Rectal smooth muscle tissue (tissue), 1 donor: Measurements from ENCODE around the gene PLCD3.

Experiments used
- H3K27ac ChIP-seq: one replicate; pipeline ENCODE4 v1.7.0; 2013; ENCODE audit warnings: low read depth, low read length, inconsistent platforms
- H3K27me3 ChIP-seq: one replicate; pipeline ENCODE4 v1.7.0; 2013; ENCODE audit warnings: low read length; ENCODE audit not compliant: control insufficient read depth, insufficient read depth
- H3K36me3 ChIP-seq: one replicate; pipeline ENCODE4 v1.7.0; 2013; ENCODE audit warnings: low read length; ENCODE audit not compliant: control insufficient read depth, insufficient read depth
- H3K4me1 ChIP-seq: one replicate; pipeline ENCODE4 v1.7.0; 2013; ENCODE audit warnings: low read length; ENCODE audit not compliant: control insufficient read depth, insufficient read depth
- H3K4me3 ChIP-seq: one replicate; pipeline ENCODE4 v1.7.0; 2013; ENCODE audit warnings: low read length
- H3K9ac ChIP-seq: one replicate; pipeline ENCODE4 v1.7.0; 2013; ENCODE audit warnings: low read length

The PLCD3 gene

GRCh38 chr17:45107293-45108010 is 24.9 kb downstream of the PLCD3 start:
- Histone ChIP-seq H3K9ac (no peak overlapping the region), H3K4me3 (no peak overlapping the region), H3K4me1 (peaks cover 13% of the 10 kb centered on the region), H3K36me3 (peaks cover 28% of the 10 kb centered on the region), H3K27me3 (no peaks in the 10 kb centered on the region), H3K27ac (no peak overlapping the region)

GRCh38 chr17:45106582-45106981 is 25.7 kb downstream of the PLCD3 start:
- no peak overlapping the region for H3K27ac ChIP-seq

GRCh38 chr17:45106096-45106495 is 26.2 kb downstream of the PLCD3 start:
- Histone ChIP-seq H3K36me3 (peaks cover 28% of the 10 kb centered on the region), H3K9ac (no peak overlapping the region), H3K27me3 (no peaks in the 10 kb centered on the region), H3K27ac (no peak overlapping the region), H3K4me1 (peaks cover 8% of the 10 kb centered on the region), H3K4me3 (no peak overlapping the region)

More at GRCh38 chr17:45106582-45106981, 25.7 kb downstream of the PLCD3 start:
- peaks cover 13% of the 10 kb centered on the region for H3K4me1 ChIP-seq
- H3K36me3 ChIP-seq: peaks cover 28% of the 10 kb centered on the region
- H3K27me3 ChIP-seq: no peaks in the 10 kb centered on the region
- H3K9ac ChIP-seq: no peak overlapping the region
- H3K4me3 ChIP-seq: no peak overlapping the region

DNA sequence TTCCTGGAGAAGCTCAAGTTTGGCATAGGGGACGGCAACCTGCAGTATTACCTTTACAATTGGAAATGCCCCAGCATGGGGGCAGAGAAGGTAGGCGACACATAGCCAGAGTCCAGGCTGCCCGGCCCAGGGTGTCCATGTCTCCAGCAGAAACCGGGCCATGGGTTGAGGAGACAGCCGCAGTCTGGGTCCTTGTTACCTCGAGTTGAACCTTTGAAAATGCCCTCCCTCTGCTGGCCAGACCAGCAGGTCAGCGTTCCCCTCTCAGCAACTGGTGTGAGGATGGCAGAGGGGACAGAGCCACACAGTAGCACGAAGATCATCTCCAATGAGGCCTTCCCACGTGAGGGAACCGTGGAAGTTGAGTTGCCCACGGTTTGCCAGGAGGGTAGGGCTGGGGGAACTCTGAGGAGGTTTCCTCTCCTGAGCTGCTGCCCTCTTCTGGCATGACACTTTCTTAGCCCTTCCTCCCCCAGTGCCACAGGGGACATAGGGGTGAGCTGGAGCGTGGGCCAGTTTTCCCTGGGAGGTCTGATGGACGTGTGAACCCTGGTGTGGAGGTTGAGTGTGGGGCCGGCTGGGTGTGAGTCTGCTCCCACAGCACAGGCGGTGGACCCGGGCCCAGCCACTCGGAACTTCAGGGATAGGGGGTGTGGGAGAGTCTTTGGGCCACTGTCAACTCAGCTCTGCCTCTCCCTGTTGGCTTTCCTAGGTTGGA is 27.2 kb downstream of the PLCD3 start:
- Histone ChIP-seq H3K27me3 (no peaks in the 10 kb centered on the region), H3K9ac (no peak overlapping the region), H3K27ac (no peak overlapping the region), H3K4me3 (no peak overlapping the region), H3K36me3 (peaks cover 28% of the 10 kb centered on the region), H3K4me1 (no peaks in the 10 kb centered on the region)

DNA sequence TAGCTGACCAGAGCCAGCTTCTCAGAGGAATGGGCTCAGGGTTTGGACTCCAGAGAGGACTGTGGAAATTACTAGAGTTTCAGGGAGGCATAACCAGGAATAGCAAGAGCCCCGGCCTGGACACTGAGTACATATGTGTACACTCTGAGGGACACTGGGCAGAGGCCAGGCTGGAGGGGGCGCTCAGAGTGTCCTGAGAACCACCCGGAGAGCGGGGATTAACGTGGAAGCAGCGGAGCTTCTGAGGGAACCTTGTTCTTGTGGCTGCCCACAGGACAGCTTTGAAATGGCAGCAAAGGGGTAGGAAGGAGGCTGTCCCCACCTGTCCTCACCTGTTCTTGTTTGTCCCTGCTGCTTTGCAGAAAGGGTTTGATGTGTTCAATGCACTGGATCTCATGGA is 27.8 kb downstream of the PLCD3 start:
- no peak overlapping the region for H3K9ac ChIP-seq
- peaks cover 28% of the 10 kb centered on the region for H3K36me3 ChIP-seq
- H3K4me1 ChIP-seq: no peaks in the 10 kb centered on the region
- no peak overlapping the region for H3K4me3 ChIP-seq
- no peaks in the 10 kb centered on the region for H3K27me3 ChIP-seq
- H3K27ac ChIP-seq: no peak overlapping the region

- H3K27ac ChIP-seq: no peak overlapping the region
- H3K4me1 ChIP-seq: no peaks in the 10 kb centered on the region
- H3K27me3 ChIP-seq: no peaks in the 10 kb centered on the region
- H3K36me3 ChIP-seq: peaks cover 28% of the 10 kb centered on the region
- no peak overlapping the region for H3K9ac ChIP-seq
- H3K4me3 ChIP-seq: no peak overlapping the region
Observed at GRCh38 chr17:45104029-45104428, 28.3 kb downstream of the PLCD3 start.

DNA sequence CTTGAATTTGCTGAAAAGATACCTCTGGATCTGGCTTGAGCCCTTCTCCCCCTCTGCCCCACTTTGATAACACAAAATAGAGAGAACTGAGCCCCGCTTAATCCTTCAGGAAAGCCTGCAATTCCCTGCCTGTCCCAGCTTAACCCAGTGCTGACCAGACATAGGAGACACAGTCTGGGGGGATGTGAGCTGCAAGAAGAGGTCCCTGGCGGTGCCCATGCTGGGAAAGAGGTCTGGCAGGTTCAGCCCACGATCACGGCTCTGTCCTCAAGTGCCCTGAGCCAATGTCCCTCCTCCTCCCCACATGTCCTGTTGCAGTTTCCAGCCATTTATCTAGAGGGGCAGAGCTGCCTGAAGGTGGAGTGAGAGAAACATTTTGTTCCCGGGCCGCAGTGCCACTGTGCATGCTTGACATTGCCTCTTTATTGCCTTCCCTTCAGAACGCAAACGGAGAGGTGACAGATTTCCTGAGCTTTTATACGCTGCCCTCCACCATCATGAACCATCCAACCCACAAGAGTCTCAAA is 29.0 kb downstream of the PLCD3 start:
- no peak overlapping the region for H3K4me3 ChIP-seq
- no peak overlapping the region for H3K27ac ChIP-seq
- H3K9ac ChIP-seq: no peak overlapping the region
- no peaks in the 10 kb centered on the region for H3K27me3 ChIP-seq
- peaks cover 4% of the 10 kb centered on the region for H3K4me1 ChIP-seq
- H3K36me3 ChIP-seq: peaks cover 30% of the 10 kb centered on the region

DNA sequence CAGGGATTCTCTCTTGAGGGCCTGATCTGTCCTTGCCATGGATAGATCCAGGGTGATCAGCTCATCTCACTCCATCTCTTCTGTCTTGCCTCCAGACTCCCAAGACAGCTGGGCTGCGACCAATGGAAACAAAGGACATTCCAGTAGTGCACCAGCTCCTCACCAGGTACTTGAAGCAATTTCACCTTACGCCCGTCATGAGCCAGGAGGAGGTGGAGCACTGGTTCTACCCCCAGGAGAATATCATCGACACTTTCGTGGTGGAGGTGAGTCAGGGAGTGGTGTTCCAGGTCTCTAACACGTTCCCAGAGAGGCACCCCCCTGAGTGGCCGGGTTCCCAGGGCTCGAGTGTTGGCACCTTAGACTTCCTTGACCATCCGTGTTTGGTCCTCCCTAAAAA is 29.5 kb downstream of the PLCD3 start:
- Histone ChIP-seq H3K4me3 (no peak overlapping the region), H3K27me3 (no peaks in the 10 kb centered on the region), H3K36me3 (peaks cover 33% of the 10 kb centered on the region), H3K4me1 (peaks cover 4% of the 10 kb centered on the region), H3K27ac (no peak overlapping the region), H3K9ac (no peak overlapping the region)

DNA sequence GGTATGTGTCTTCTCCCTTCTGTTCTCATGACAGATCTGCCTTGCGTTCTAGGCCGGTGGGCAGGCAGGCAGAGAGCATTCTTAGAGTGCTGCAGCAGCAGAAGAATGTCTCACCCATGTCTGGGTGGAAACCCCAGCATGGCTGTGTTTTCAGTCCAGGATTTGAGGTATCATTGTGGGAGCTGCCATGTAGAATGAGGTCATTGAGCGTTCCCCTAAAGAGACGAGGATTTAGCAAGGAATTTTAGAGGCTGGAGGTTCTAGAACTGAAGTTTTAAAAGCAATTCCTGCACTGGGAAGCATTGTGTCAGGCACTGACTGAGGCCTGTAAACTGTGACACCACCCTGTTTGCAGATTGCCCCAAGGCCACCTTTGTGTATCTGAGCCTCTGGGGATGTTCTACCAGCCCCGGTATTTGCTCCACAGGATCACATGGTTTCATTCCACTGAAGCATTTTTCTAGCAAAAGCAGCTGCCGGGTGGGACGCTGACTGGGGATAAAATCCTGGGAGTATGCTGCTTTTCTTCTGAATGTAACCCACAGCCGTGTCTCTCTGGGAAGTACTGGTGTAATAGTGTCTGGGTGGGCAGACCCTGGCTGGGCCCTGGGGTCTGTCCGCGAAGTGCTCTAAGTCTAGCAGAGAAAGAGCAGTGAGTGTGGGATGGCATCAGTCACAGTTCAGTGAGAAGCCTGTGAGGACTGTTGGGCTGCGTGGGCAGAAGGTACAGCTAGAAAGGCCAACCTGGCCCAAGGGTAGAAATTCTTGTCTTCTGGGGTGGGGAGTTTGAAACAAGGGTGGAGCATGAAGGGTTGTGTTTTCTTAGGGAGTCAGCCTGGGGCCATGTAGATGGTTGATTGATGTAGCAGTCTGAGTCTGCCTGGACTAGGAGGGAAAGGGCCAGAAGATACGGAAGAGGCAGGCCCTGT is 30.2 kb downstream of the PLCD3 start:
- peaks cover 4% of the 10 kb centered on the region for H3K4me1 ChIP-seq
- H3K36me3 ChIP-seq: peaks cover 40% of the 10 kb centered on the region
- H3K9ac ChIP-seq: no peak overlapping the region
- H3K4me3 ChIP-seq: no peak overlapping the region
- H3K27ac ChIP-seq: no peak overlapping the region
- no peaks in the 10 kb centered on the region for H3K27me3 ChIP-seq

- Histone ChIP-seq H3K9ac (no peak overlapping the region), H3K36me3 (peaks cover 46% of the 10 kb centered on the region), H3K4me1 (peaks cover 4% of the 10 kb centered on the region), H3K27me3 (no peaks in the 10 kb centered on the region), H3K27ac (no peak overlapping the region), H3K4me3 (no peak overlapping the region)
Observed at GRCh38 chr17:45101546-45101882, 30.8 kb downstream of the PLCD3 start.

GRCh38 chr17:45098869-45099616 is 33.3 kb downstream of the PLCD3 start:
- peaks cover 36% of the 10 kb centered on the region for H3K36me3 ChIP-seq
- H3K27me3 ChIP-seq: no peaks in the 10 kb centered on the region
- no peak overlapping the region for H3K9ac ChIP-seq
- H3K4me3 ChIP-seq: no peak overlapping the region
- peaks cover 6% of the 10 kb centered on the region for H3K4me1 ChIP-seq
- no peak overlapping the region for H3K27ac ChIP-seq
